ENCODE results near the gene RGS19.

DNA sequence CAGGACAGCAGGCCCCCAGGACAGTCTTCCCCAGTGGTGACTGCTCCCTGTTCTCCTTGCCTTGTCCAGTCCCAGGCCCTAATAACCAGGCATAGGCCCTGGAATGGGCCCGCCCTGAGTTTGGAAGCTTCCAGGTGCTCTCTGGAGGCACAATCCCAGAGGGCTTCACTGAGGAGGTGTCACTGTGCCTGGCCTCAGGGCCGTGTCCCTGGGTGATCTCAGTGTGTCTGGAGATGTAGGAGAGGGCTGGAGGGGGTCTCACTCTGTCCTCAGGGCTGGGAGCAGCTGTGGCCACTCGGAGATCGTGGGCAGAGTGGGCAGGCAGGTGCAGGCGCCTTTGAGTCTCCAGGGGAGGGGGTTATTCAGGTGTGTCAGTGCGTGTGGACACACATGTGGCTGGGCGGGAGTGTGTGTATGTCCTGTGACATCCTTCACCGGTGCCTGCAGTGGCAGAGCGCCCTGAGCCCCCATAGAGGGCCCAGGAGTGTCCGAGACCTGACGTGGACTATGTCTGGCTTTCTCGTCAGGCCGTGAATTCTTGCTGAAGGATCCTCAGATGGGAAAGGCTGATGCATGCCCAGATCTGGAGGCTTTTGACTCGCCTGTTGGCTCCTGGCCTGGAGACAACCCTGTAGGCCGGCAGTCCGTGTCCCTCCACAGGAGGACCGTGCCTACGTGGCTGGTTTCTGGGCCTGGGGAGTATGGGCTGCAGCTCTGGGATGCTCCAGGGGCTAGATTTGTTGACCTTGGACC lies 33.5 kb upstream of the RGS19 start:
- TF ChIP-seq, protein P1, sequence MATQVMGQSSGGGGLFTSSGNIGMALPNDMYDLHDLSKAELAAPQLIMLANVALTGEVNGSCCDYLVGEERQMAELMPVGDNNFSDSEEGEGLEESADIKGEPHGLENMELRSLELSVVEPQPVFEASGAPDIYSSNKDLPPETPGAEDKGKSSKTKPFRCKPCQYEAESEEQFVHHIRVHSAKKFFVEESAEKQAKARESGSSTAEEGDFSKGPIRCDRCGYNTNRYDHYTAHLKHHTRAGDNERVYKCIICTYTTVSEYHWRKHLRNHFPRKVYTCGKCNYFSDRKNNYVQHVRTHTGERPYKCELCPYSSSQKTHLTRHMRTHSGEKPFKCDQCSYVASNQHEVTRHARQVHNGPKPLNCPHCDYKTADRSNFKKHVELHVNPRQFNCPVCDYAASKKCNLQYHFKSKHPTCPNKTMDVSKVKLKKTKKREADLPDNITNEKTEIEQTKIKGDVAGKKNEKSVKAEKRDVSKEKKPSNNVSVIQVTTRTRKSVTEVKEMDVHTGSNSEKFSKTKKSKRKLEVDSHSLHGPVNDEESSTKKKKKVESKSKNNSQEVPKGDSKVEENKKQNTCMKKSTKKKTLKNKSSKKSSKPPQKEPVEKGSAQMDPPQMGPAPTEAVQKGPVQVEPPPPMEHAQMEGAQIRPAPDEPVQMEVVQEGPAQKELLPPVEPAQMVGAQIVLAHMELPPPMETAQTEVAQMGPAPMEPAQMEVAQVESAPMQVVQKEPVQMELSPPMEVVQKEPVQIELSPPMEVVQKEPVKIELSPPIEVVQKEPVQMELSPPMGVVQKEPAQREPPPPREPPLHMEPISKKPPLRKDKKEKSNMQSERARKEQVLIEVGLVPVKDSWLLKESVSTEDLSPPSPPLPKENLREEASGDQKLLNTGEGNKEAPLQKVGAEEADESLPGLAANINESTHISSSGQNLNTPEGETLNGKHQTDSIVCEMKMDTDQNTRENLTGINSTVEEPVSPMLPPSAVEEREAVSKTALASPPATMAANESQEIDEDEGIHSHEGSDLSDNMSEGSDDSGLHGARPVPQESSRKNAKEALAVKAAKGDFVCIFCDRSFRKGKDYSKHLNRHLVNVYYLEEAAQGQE (IDR thresholded peaks at IDR 0.05; ENCODE audit: low read depth), result no peak
- TF ChIP-seq, protein P2, sequence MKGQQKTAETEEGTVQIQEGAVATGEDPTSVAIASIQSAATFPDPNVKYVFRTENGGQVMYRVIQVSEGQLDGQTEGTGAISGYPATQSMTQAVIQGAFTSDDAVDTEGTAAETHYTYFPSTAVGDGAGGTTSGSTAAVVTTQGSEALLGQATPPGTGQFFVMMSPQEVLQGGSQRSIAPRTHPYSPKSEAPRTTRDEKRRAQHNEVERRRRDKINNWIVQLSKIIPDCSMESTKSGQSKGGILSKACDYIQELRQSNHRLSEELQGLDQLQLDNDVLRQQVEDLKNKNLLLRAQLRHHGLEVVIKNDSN (IDR thresholded peaks at IDR 0.05), result no peak
- TF ChIP-seq MAX (IDR thresholded peaks at IDR 0.05) (no peak), CREB1 (IDR thresholded peaks at IDR 0.05; ENCODE audit: low read depth) (no peak)
